ENCODE measurements around the gene GBP2. TPM values are rescaled to one million over a fixed set of nuclear protein-coding genes. Genes with fewer than 3 reads are reported as not detected.
"Not testable (repeated sequence)": the region's sequence is repeated elsewhere in the genome, so short reads cannot be mapped to it uniquely, and the experiment has no call there.

Gene GBP2
- polyA plus RNA-seq, 3 donors = 1.8 to 2.8 (median 2.0) TPM

DNA sequence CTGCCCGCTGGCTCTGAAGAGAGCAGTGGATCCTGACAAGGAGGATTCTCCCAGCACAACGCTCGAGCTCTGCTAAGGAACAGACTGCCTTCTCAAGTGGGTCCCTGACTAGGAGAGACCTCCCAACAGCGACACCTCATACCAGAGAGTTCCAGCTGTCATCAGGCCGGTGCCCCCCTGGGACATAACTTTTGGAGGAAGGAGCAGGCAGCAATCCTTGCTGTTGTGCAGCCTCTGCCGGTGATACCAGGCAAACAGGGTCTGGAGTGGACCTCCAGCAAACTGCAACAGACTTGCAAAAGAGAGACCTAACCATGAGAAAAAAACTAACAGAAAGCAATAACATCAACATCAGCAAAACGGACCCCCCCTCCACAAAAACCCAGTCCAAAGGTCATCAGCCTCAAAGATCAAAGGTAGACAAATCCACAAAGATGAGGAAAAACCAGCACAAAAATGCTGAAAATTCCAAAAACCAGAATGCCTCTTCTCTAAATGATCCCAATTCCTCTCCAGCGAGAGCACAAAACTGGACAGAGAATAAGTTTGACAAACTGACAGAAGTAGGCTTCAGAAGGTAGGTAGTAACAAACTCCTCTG lies 53.3 kb downstream of the GBP2 start:
- not testable (repeated sequence) for DNase-seq (ENCODE audit: extremely low read depth in 1 of 11, low read depth in 9 of 11, low spot score in 4 of 11)

DNA sequence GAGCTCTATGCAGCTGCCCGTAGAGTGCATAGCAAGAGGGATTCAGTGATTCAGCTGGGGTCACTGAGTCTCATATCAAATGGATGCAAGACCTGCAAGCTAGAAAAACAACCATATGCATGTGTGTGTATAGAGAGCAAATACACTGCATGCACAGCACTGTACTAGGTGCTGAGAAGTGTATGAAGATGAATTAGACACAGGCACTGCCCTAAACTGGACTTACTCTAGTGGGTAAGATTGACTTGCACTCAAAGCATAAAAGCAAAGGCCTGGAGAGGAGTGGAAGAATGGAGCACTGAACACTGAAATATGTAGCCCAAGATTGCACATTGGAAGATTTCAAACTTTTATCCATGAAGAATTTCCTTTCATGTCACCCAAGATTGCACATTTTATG lies 55.4 kb downstream of the GBP2 start:
- no peak for DNase-seq (ENCODE audit: extremely low read depth in 1 of 11, low read depth in 9 of 11, low spot score in 4 of 11)

DNA sequence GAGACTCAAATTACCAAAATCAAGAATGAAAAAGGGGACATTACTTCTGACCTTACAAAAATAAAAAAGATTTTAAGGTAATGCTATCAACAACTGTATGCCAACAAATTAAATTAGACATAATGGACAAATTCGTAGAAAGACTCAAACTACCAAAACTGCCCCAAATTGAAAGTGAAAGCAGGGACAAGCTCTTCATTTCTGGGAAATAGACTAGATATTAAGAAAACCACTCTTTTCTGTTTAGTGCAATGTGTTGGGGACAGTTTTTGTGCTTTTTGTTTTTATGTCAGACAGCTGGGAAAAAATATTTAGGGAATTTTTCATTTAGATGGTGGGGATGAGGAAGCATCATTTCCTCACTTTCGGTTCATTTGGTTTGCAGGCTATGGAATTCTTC lies 56.0 kb downstream of the GBP2 start:
- DNase-seq (ENCODE audit: extremely low read depth in 1 of 11, low read depth in 9 of 11, low spot score in 4 of 11) = no peak

DNA sequence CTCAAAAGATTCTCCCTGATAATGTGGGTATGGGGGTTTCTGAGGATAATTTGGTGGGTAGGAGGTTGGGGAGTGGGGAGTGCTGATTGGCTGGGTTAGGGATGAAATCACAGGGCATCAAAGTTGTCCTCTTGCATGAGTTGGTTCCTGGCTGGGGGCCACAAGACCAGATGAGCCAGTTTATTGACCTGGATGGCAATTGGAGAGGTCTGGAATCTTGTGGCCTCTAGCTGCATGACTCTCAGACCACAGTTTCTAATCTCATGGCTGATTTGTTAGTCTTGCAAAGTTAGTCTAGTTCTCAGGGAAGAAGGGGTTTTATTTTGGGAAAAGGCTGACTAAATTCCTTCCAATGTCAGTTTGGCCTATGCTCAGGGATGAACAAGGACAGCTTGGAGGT lies 57.6 kb downstream of the GBP2 start:
- DNase-seq (ENCODE audit: extremely low read depth in 1 of 11, low read depth in 9 of 11, low spot score in 4 of 11) = no peak

DNA sequence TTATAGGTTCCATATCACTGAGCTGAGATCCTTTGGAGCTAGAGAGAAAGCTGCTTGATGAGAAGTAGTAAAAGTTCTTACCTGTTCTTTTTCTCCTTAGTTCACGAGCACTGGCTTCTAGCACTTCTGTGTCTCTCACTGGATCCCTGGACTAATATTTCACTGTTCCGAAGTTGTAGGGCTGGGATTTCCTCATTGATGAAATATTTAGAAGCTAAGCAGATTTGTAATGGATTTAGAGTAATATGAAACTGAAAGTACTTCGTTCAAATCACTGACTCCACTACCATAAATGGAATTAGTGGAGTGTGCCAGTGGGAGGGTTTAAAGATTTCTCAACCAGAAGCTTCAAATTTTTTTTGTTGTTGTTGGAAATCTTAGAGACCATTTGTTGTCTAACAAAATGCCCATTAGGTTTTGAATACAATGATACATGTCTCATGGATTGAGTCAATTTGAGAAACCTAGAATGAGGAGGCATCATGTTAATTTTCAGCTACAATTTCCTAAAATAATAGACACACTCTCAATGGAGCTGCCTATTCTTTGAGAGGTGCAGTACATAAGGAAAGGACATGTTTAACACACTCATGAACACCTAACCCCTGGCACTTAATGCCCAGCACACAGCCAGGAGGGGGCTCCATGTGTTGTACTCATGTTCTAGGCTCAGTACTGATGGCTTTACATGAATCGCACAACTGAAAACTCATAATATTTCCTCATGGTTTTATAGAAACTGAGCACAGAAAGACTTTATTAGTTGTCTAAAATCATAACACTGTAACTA lies 60.6 kb downstream of the GBP2 start, which contains the start of gene GBP1:
TSS of gene GBP1 (minus strand) at position 130 of the 790 bp plus-strand sequence. CDS start 1,974 bp downstream, outside the sequence.
- DNase-seq (ENCODE audit: extremely low read depth in 1 of 11, low read depth in 9 of 11, low spot score in 4 of 11) = peak in 2 of 11 donors; percentile 25 to 51

- no peak for DNase-seq (ENCODE audit: extremely low read depth in 1 of 11, low read depth in 9 of 11, low spot score in 4 of 11)
Observed at GRCh38 chr1:89064632-89065031, 61.3 kb downstream of the GBP2 start.

DNA sequence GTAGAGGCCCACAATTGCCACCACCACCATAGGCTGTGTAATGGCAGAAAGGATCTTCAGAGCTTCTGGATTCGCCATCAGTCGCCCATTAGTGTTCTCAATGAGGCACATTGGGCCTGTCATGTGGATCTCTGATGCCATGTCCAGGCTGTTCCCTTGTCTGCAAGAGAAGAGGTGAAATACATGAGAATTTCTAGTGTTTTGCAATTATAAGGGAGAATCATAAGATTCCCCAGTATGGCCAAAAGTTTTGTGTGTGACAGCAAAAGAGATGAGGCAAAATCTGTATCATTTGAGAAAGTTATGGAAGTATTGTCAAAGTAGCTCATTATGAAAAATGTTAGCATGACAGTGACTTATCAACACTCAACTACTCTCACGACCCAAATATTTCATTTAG lies 62.8 kb downstream of the GBP2 start:
- no peak for DNase-seq (ENCODE audit: extremely low read depth in 1 of 11, low read depth in 9 of 11, low spot score in 4 of 11)

DNA sequence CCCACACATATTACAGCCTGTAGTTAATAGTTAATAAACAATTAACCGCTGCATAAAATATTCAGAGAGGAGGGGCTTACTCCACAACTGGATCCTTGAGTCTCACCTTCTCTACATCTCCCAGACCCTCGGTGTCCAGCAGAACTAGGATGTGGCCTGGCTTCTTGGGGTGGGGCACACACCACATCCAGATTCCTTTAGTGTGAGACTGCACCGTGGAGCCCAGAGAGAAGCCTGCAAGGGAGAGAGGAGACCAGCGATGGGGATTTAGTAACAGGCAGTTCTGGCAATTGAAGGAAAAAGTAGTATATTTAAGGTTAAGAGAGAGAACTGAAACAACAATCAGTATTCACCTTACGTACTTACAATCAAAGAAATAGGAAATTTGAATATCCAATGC lies 65.8 kb downstream of the GBP2 start:
- DNase-seq (ENCODE audit: extremely low read depth in 1 of 11, low read depth in 9 of 11, low spot score in 4 of 11) = no peak

Other genes with a start within 250 kb of the GBP2 start
- 10 to 100 TPM; 39.8 to 52.7 (median 43.2) TPM for gene GTF2B, start 234.5 kb downstream of the GBP2 start, polyA plus RNA-seq (ENCODE audit: insufficient read length in 3 of 3)
- gene KYAT3, start 133.5 kb downstream of the GBP2 start, polyA plus RNA-seq (ENCODE audit: insufficient read length in 3 of 3) = 10 to 100 TPM; 38.8 to 56.9 (median 48.5) TPM
- 10 to 100 TPM; 18.3 to 23.1 (median 18.5) TPM for gene RBMXL1, start 133.5 kb downstream of the GBP2 start, polyA plus RNA-seq (ENCODE audit: insufficient read length in 3 of 3)
- 10 to 100 TPM; 11.4 to 19.2 (median 15.9) TPM for gene GBP3, start 103.2 kb downstream of the GBP2 start, polyA plus RNA-seq (ENCODE audit: insufficient read length in 3 of 3)
- gene GBP1, start 60.9 kb downstream of the GBP2 start, polyA plus RNA-seq (ENCODE audit: insufficient read length in 3 of 3) = 10 to 100 TPM in 2 of 3 donors, 1 to 10 TPM in 1; 7.7 to 18.5 (median 14.8) TPM
- gene GBP7, start 49.9 kb upstream of the GBP2 start, polyA plus RNA-seq (ENCODE audit: insufficient read length in 3 of 3) = under 1 TPM in 2 of 3 donors, not detected in 1; 0.13 to 0.19 TPM
- gene GBP4, start 72.8 kb upstream of the GBP2 start, polyA plus RNA-seq (ENCODE audit: insufficient read length in 3 of 3) = 10 to 100 TPM in 1 of 3 donors, 1 to 10 TPM in 2; 7.1 to 11.2 (median 9.7) TPM
- gene GBP5, start 146.7 kb upstream of the GBP2 start, polyA plus RNA-seq (ENCODE audit: insufficient read length in 3 of 3) = under 1 TPM; 0.39 to 0.84 (median 0.40) TPM
- under 1 TPM in 2 of 3 donors, not detected in 1; 0.06 to 0.08 TPM for gene GBP6, start 237.9 kb upstream of the GBP2 start, polyA plus RNA-seq (ENCODE audit: insufficient read length in 3 of 3)

Data from renal cortex interstitium (tissue), 11 donors.